Brain microvascular endothelial cell (primary cell): ENCODE measurements around the gene PTPMT1.

Source experiments
- DNase-seq: peaks from one replicate; pipeline ENCODE4 v3.0.0-alpha.2; 2020
- H3K27ac ChIP-seq: fragments of 250-450 bp; sonication (Bioruptor Pico); 2 replicates; pipeline ENCODE4 v1.5.1; 2020; ENCODE audit warnings: mild to moderate bottlenecking, moderate library complexity
- H3K27me3 ChIP-seq: fragments of 250-450 bp; sonication (Bioruptor Pico); replicated peaks from 2 replicates; pipeline ENCODE4 v1.5.1; 2020; ENCODE audit warnings: mild to moderate bottlenecking
- H3K36me3 ChIP-seq: fragments of 250-450 bp; sonication (Bioruptor Pico); replicated peaks from 2 replicates; pipeline ENCODE4 v1.5.1; 2020; ENCODE audit warnings: mild to moderate bottlenecking
- H3K4me3 ChIP-seq: 2 replicates; pipeline ENCODE4 v1.5.1; 2011; ENCODE audit warnings: low read depth, mild to moderate bottlenecking, control low read depth, low read length, moderate library complexity
- in situ Hi-C: cut with HindIII; loops from 2 replicates; pipeline ENCODE4 v1.10.0; 2017; ENCODE audit warnings: low sequenced_read_pairs, low pct_ligation_motif_present
- TF ChIP-seq, protein P1 (sequence below): IDR thresholded peaks from 2 replicates; pipeline ENCODE4 v1.5.1; 2011; ENCODE audit warnings: low read depth, mild to moderate bottlenecking, moderate library complexity, low read length, control low read depth, inconsistent platforms; ENCODE audit errors: missing control alignments

The PTPMT1 gene

DNA sequence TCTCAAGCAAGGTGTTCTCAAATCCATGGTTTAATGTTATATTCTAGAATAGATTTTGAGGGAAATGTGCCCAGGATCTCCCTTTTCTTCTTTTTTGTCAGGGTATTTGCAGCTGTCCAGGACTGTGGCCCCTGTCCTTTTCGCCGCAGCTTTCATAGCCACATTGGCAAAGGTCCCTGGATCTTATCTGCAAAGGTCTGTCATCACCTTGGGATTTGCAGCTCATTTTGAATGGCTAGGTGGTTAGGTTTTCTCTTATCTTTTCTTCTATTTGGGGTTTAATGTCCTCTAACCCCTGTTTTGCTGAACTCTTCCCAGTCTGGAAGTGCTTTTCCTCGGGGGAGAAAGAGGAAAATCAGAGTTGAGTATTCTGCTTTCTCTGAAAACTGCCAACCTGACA, 40.5 kb downstream of the PTPMT1 start:
- Histone ChIP-seq H3K36me3 (no peaks in the 10 kb centered on the region), H3K27ac (no peak overlapping the region), H3K27me3 (no peaks in the 10 kb centered on the region), H3K4me3 (no peak overlapping the region)
- TF ChIP-seq, protein P1, sequence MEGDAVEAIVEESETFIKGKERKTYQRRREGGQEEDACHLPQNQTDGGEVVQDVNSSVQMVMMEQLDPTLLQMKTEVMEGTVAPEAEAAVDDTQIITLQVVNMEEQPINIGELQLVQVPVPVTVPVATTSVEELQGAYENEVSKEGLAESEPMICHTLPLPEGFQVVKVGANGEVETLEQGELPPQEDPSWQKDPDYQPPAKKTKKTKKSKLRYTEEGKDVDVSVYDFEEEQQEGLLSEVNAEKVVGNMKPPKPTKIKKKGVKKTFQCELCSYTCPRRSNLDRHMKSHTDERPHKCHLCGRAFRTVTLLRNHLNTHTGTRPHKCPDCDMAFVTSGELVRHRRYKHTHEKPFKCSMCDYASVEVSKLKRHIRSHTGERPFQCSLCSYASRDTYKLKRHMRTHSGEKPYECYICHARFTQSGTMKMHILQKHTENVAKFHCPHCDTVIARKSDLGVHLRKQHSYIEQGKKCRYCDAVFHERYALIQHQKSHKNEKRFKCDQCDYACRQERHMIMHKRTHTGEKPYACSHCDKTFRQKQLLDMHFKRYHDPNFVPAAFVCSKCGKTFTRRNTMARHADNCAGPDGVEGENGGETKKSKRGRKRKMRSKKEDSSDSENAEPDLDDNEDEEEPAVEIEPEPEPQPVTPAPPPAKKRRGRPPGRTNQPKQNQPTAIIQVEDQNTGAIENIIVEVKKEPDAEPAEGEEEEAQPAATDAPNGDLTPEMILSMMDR: no peak
- in situ Hi-C loops: no loop called here
- no peak for DNase-seq

DNA sequence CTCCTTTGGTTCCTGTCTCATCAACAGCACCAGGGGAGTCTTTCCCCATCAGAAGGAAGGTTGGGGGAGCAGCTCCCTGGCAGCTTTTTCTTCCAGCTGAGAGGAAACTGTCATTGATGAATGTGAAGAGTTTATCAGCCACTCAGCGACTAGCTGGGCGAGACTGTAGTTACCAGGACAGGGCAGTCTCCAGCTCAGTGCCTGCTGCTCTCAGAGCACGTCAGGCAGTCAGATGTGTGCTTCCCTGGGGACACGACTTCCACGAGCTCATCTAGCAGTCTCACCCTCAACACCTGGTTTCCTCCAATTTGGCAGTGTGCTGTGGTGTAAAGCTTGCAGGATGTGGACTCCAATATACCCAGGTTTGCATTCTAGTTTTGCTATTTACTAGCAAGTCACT, 41.3 kb downstream of the PTPMT1 start:
- Histone ChIP-seq H3K4me3 (no peak overlapping the region), H3K27ac (peak overlapping the region; percentile 38), H3K36me3 (peaks cover 2% of the 10 kb centered on the region), H3K27me3 (no peaks in the 10 kb centered on the region)
- in situ Hi-C loops: no loop called here
- TF ChIP-seq, protein P1: no peak
- DNase-seq: peak; percentile 29

DNA sequence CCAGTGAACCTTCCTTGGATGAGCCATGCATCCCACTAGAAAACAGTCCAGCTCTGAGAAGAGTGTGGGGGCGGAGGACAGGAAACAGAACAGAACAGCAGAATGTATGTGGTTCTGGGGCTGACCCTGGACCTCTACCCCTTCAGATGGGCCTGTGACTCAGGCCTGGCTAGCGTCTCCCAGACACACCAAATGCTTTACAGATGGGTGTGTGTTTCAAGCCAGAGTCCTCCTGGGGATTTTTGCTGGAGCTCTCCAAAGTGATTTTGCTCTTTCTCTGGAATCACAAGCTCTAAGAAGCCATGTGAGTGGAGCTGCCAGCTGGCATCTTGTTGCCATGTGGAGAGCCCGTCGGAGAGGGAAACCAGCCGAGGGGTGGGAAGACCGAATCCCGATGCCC, 42.0 kb downstream of the PTPMT1 start:
- TF ChIP-seq, protein P1: no peak
- DNase-seq: peak; percentile 94
- in situ Hi-C loops: no loop called here

DNA sequence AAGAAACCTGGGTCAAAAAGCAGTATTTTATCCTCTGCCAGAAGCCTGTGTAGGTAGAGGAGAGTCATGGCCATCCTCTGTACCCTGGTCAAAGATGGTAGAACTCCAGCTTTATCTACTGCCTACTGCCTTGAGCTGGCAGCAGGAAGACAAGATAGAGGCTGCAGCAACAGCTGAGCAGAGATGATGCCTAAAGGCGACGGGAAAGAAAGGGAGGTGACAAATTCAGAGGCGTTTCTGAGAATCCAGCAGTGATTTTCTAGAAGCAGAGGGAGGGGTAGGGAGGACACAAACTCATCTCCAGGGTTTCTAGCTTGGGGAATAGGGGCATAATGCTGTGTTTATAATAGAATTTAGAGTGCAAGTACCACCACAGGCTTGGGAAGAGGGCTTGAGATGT, 44.3 kb downstream of the PTPMT1 start:
- no peak for DNase-seq
- Histone ChIP-seq H3K27ac (no peak overlapping the region), H3K4me3 (no peak overlapping the region), H3K27me3 (no peaks in the 10 kb centered on the region), H3K36me3 (peaks cover 2% of the 10 kb centered on the region)
- in situ Hi-C loops: no loop called here
- TF ChIP-seq, protein P1: no peak

More for the DNA sequence above, 42.0 kb downstream of the PTPMT1 start:
- H3K4me3 ChIP-seq: no peak overlapping the region
- H3K36me3 ChIP-seq: peaks cover 2% of the 10 kb centered on the region
- peak overlapping the region; percentile 38 for H3K27ac ChIP-seq
- H3K27me3 ChIP-seq: no peaks in the 10 kb centered on the region

DNA sequence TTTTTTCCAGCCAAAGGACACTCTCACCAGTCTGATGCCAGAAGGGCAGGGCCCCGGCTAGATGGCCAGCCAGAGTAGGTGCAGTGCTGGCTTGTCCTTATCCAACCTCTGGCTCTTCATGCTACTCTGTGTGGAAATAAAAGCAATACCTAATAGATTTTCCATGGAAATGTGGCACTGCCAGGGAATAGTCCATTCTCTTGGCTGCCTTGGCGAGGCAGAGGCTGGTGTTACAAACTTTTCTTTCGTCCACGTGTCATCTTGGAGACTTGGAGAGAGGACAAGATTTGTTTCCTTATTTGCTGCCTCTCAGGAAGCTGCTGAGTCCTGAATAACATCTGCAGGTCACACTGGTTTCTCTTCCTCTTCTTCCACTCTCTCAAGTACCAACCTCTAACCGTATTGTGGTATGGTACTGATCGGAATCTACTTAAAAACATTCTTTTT, 46.0 kb downstream of the PTPMT1 start:
- H3K27ac ChIP-seq: no peak overlapping the region
- in situ Hi-C loops: no loop called here
- no peak for DNase-seq
- no peak overlapping the region for H3K4me3 ChIP-seq
- no peaks in the 10 kb centered on the region for H3K27me3 ChIP-seq
- TF ChIP-seq, protein P1: no peak
- peaks cover 2% of the 10 kb centered on the region for H3K36me3 ChIP-seq

DNA sequence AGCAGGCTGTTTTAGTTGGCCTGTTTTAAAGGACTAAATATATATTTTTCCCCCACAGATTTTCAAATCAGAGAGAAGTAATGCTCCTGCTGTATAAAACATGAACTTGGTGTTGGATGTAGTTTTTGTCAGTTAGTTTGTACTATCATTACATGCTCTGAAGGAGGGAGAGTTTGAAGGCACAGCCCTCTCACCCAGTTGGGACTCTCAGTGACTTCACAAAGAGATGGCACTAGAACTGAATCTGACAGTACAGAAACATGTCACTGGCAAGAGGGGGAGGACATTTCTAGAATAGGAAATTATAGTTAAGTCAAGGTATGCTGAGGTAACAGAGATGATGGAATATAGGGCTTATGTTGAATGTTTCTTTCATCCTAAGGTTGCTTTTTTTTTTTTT, 49.9 kb downstream of the PTPMT1 start:
- no peaks in the 10 kb centered on the region for H3K27me3 ChIP-seq
- no peak for DNase-seq
- no peak overlapping the region for H3K27ac ChIP-seq
- TF ChIP-seq, protein P1: no peak
- H3K36me3 ChIP-seq: peaks cover 15% of the 10 kb centered on the region
- H3K4me3 ChIP-seq: no peak overlapping the region
- in situ Hi-C loops: no loop called here
